Measurements from ENCODE around the gene HLA-C.
"Not testable (repeated sequence)": the region's sequence is repeated elsewhere in the genome, so short reads cannot be mapped to it uniquely, and the experiment has no call there.

HLA-C gene

DNA sequence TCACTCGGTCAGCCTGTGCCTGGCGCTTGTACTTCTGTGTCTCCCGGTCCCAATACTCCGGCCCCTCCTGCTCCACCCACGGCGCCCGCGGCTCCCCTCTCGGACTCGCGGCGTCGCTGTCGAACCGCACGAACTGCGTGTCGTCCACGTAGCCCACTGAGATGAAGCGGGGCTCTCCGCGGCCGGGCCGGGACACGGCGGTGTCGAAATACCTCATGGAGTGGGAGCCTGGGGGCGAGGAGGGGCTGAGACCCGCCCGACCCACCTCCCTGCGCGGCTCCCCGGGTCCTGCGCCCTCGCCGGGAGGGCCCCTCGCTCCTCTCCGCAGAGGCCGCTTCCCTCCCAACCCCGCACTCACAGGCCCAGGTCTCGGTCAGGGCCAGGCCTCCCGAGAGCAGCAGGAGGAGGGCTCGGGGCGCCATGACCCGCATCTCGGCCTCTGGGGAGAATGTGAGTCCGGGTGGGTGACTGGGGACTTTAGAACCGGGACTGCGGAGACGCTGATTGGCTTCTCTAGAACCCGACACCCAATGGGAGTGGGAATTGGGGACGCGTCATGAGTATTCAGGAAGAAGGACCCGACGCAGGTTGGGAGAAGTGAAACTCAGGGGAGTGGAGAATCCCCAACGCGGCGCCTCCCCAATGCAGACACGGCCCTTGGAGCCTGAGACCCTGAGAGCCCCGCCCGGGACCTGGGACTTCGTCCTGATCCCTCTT lies at the start of gene HLA-C:
Gene HLA-C (minus strand): TSS at position 452 of the 717 bp plus-strand sequence. CDS start 21 bp downstream, at position 431.
- peak; percentile 91 for DNase-seq

DNA sequence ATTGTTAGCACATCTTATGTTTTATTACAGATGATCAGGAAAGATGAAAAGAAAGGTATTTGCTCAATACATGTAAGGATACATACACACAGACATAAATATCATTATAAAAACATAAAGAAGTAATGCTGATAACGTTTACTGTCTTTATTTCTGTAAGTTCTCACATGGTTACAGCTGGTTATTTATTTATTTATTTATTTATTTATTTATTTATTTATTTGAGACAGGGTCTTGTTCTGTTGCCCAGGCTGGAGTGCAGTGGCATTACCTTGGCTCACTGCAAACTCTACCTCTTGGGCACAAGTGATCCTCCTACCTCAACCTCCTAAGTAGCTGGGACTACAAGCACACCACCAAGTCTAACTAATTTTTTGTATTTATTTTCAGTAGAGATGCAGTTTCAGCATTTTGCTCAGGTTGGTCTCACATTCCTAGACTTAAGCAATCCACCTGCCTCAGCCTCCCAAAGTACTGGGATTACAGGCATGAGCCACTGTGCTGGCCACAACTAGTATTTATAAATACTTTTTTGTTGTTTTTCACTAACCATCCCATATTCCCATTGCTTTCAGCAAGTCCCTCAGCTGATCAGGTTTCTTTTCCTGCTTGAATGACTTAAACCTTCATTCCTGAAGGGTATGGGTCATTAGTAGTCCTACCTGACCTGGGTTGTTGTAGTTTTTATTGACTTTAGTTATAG lies 49.3 kb upstream of the HLA-C start:
- no peak for DNase-seq

DNA sequence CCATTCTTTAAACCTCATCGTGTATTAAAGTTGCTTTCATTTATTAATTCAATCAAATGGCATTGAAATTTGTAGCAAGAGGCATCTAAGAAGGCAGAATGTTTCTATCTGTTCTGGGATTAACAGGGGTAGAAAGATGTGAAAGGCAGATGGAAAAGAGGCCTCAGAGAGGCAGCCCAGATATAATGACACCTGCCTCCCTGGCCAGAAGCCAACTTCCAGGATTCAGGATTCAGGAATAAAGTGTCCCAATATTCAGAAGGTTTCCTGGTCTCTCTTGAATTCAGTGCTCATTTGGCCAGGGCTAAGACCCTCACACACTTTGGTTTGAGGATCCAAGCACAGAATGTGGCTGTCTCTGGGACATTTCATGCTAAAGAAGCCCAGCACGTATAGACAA lies 45.1 kb upstream of the HLA-C start:
- no peak for DNase-seq

DNA sequence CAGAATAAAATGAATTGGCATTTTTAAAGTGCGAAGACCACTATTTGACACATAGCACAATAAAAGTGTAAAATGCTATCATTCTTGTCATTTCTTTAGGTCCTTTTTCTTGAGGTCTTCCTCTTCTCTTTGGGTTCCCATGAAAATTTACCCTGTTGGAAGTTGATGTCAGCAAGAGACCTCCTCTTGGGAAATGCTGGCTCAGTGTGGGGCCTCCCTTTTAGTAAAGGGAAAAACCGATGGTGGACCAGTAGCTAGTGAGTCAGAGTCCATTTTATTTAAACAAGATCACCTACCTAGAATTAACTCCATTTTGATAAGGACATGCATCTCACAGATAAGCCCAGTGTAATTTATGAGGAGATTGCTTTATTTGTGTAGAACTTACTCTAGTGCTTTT lies 37.7 kb upstream of the HLA-C start:
- no peak for DNase-seq

DNA sequence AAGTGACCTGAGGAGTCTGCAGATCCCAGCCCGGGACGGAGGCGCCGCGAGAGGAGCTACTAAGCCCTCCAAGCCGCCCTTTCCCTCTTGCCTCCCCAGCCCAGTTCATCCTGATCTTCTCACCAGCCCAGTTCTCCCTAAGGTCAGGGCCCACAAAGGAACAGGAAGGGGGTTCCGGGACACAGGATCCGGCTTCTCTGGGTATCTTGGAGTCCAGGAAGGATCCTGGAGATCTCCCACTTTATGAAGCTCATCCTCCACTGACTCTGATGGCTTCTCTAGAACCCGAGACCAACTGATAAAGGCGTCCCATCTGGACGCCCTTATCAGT lies 36.9 kb upstream of the HLA-C start:
- DNase-seq: no peak

DNA sequence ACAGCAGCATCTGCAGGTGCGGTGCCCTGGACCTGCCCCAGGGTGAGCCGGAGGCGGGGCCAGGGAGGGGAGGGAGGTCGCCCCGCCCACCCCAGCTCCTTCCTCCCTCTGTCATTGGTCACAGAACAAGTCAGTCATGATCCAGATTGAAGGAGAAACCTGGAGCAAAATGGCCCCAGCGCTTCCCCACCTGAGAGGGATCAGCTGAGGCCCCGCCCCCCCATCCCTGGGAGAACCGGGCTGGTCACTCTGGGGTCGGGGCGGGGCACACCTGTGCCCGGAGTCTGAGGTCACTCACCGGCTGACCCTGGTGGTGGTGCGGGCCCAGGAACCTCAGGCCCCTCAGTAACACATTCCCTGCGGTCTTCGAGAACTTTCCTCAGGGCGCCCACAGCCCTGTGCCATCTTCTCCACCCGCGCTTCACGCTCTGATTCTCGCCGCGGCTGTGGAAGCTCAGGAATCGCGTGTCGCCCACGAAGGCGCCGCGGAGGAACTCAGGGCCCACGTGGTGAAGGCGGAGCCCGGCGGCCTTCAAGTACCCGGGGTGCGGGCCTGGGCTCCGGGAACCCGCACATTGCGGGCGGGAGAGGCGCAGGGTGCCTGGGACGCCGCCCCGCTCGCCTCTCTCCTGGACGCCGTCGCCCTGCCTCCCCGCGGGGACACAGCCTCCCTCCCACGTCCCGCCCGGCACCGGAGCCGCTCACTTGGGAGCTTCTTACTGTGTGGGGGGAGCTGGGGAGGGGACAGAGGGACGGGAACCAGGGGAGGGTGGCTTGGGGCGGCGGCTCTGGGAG lies 36.4 kb upstream of the HLA-C start:
- DNase-seq: peak; percentile 72

DNA sequence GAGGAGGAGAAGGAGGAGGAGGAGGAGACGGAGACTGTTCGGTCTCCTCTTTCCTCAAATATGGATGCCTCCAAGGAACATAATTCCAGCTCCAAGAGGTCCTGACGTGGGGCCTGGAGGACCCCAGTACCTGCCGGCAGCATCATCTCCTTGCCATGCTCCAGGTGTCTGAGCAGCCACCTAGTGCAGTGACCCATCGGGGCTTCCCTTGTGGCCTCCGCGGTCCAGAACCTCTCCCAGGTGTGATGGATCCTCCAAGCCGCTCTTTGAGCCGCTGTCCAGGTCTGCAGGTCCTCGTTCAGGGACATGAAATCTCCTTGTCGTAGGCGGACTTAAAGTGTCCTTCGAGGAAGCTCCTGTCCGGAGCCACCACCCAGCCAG lies 35.8 kb upstream of the HLA-C start:
- no peak for DNase-seq

DNA sequence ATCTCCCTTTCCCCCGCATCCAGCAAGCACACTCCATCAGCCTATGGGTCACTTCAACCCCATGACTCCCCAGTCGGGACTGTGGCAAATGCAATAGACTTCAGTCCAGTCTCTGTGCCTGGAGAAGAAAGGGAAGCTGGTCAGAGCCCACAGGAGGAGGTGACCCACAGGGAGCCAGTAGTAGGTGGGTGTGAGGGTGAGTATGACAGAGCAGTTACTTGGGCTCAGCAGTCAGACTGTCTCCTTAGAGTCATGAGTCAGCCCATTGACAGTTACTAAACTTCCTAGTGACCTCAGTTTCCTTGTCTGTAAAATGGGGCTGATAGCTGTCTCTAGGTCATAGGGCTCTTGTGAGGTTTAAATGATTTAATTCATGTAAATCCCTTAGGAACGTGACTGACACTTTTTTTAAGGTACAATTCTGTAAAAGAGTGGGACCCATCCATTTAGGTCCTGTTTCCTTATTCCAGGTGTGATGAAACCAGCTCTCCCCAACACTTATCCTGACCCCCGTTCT lies 33.9 kb upstream of the HLA-C start:
- DNase-seq: no peak

DNA sequence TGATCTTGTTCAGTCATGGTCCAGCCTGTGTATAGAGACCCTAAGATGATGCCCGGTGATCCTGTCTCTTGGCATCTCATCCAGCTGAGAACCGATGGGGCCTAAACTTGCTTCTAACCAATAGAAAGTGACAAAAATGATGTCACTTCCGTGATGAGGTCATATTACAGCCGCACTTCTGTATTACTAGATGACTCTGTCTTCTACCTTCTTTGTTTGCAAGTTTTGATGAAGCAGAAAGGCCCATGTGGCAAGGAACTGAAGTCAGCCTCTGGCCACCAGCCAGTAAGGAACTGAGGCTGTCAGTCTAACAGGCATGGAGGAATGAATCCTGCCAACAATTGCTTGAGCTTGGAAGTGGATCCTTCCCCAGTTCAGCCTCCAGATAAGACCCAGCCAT lies 32.8 kb upstream of the HLA-C start:
- DNase-seq: no peak

DNA sequence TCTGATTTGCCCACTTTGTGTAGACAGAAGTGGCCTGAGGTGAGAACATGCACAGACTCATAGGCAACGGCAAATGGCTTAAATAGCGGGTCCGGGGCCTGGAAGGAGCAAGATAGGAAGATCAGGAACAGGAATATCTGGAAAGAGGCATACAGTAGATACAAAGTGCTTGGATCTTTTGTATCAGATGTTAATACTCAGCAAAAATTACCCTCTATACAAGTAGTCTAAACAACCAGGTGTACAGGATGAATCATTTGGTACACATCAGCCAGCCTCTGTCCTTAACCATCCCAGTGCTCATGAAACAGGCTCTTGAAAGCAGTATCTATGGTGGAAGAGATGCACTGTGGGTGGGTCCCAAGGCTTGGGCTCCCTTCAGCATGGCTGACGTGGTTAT lies 28.9 kb upstream of the HLA-C start:
- DNase-seq: no peak

DNA sequence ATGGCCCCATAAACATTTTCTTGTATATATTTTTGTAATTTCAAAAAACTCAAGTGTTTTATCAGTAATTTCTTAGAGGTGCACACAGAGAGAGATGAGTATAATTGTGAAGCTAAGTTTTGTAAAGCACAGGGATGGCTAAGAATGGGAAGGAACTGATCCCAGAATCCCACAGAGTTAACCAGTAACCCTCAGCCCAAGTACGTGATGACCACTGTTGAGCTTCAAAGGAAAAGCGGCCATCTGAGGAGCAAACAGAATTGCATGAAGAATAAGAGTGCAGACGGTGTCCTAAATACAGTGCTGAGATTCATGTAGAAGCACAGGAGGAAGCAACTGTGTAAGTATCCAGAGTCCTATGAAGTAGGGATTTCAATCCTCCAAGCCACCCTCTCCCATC lies 28.1 kb upstream of the HLA-C start:
- no peak for DNase-seq

DNA sequence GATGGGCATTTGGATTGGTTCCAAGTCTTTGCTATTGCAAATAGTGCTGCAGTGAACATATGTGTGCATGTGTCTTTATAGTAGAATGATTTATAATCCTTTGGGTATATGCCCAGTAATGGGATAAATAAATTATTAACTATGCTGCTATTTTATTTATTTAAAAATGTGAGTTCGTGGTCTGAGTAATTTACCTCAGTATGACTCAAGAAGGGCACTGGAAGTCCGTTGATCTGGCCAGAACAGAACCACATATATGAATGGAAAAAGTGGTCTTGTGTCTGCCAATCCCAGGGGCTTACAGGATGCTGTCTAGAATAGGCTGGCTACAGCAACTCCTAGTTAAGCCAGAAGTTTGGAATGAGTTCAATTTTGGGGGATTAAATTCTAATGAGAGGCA lies 27.6 kb upstream of the HLA-C start:
- no peak for DNase-seq

DNA sequence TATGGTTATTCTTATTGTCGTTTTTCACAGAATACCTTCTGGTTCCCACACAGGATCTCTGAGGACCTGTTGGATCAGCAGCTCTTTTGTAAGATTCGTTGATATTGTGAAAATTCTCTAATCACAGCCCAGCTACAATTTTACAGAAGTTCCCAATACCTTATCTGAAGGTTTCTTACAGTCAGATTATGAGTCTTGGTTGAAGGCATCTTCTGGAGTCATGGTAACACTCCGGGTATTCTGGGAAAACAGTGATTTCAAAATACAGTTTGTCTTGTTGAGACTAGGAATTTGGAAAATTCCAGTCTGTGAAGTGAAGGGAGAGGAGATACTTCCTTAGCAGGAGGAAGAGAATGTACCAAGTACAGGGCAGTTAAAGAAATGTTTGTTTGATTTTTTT lies 22.2 kb upstream of the HLA-C start:
- DNase-seq: no peak

DNA sequence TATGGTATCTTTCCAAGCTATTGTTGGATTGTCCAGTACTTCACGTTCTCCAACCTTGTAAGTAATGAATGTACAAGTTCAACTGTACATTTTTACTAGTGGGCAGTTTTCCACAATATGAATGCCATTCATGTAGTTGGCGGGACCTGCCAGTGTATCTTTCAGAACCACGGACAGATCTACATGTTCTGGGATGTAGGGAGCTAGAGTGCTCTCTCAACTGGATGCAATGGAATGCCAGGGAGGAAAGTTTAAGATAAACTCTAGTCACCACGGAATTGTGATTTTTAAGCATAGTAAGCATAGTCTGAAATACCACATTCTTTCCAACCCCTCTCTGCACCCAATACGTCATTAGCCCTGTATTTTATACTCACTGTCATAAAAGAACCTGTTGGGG lies 21.5 kb upstream of the HLA-C start:
- DNase-seq: no peak

DNA sequence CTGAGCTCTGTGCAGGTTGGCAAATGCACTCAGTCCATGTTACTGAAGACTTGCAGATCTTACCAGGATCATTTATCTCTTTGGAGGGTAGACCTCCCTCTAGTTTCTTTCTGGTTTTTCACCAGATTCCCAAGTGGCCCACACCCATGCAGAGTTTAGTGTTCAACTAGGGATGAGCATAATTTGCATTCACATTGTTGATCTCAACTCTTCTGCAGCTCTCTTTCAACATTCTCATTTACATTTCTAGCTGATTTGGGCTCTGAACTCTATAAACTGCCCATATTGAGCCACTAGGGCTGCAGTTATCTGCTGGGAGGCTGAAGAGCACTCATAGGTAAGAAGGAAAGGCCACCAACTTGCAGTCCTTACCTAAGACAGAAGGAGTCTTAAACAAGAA lies 17.9 kb upstream of the HLA-C start:
- no peak for DNase-seq

DNA sequence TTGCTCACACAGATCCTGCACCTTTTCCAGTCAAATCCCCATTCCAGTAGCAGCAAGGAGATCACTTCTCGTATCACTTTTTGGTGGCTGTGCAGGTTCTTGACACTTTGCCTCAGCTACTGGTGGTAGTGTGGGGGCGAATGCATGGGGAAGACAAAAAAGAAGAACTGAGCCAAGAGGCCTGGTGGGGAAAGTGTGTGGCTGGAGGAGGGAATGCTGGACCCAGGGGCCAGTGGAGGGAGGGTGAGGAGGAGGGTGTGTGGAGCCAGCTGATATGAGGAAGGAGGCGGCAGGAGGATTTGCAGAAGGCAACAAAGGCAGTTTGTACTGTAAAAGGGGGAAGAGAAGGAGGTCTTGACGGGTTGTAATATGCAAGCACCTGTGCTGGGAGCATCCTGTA lies 15.7 kb upstream of the HLA-C start:
- no peak for DNase-seq

DNA sequence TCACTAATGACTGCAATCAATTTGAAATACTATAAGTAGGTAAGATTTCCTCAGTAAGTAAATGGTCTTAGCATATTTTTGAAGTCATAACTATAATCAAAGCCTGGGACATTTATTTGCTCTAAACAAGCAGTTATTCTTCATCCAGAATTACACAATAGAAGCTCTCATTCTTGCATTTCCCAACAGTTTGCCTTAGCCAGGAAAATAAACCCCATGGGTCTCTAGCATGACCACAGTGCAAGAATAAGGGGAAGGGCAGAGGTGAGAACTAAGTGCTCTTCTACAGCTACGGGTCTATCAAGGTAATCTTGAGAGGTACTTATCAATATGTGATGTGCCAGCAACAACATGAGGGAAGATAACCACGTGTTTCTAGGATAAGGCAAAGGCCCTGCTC lies 14.1 kb upstream of the HLA-C start:
- DNase-seq: no peak

DNA sequence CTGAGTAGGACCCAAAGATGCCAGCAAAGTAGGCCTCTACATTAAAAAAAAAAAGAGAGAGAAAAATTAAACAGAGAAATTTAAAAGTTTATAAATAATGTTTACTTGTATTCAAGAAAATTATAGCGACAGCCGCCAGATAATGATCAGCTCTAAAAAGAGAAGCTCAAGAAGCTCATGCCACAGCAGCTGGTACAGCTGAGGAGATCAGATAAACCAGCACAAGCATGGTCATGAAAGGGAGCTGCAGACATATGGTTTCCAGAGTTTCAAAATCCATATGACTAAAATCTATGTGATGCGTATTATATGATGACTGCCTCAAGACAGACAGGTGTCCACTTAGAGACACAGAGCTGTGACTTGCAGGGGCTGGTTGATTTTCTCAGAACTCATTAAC lies 13.6 kb upstream of the HLA-C start:
- no peak for DNase-seq

DNA sequence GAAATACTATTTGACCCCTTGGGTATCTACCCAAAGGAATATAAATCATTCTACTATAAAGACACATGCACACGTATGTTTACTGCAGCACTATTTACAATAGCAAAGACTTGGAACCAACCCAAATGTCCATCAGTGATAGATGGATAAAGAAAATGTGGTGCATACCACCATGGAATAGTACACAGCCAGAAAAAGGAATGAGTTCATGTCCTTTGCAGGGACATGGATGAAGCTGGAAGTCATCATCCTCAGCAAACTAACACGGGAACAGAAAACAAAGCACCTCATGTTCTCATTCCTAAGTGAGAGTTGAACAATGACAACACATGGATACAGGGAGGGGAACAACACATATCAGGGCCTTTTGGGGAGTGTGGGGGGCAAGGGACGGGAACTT lies 7.8 kb upstream of the HLA-C start:
- DNase-seq: not testable (repeated sequence)

DNA sequence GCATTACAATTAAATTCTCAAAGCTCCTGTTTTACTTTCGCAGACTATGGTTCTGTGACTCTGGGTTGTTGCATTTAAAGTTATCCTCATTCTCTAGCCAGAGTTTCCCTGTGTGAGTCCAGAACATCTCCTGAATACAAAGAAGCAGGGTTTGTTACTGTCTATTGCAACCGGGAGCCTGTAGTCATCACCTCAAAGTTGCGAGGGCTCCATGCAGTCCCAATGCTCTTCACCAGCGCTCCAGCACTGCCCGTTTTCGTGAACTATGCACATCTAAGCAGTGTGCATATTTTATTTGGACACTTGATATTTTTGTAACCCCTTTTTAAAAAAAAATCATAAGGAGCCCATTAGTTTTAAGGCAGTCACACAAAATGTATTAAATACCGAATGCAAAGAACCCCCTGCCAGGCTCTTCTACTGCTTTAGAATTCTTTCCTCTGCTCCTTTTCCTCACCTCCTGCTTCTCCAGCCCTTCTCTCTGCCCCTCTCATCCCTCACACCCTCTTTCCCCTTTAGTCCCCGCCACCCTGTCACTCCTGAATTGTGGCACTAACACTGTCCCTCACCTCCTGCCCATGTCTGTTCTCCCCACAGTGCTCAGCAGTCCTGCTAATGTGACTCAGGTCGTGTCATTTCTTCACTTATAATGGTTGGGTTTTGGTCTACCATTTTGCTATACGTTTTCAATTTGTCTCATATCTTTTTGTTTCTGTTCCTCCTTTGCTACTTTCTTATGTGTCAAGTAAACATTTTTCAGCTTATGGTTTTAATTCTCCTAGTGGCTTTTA lies 1.1 kb upstream of the HLA-C start:
- DNase-seq: peak; percentile 56

DNA sequence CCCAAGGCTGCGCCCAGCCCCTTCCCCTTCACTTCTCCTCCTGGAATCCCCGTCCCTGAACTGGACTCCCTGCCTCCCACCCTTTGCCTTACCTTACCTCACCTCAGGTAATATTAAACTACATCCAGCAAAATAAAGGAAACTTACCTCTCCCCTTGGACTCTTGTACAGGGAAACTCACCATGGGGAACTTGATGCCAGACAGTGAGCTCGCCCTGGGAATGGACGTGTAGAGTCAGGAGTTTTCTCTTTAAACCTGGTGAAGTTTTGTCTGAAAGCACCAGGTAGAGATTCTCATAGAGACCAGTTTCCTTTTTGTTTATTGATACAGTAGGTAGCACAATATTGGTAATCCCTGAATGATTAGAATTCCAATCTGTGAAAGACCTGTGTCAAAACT lies 544 bp upstream of the HLA-C start:
- no peak for DNase-seq

DNA sequence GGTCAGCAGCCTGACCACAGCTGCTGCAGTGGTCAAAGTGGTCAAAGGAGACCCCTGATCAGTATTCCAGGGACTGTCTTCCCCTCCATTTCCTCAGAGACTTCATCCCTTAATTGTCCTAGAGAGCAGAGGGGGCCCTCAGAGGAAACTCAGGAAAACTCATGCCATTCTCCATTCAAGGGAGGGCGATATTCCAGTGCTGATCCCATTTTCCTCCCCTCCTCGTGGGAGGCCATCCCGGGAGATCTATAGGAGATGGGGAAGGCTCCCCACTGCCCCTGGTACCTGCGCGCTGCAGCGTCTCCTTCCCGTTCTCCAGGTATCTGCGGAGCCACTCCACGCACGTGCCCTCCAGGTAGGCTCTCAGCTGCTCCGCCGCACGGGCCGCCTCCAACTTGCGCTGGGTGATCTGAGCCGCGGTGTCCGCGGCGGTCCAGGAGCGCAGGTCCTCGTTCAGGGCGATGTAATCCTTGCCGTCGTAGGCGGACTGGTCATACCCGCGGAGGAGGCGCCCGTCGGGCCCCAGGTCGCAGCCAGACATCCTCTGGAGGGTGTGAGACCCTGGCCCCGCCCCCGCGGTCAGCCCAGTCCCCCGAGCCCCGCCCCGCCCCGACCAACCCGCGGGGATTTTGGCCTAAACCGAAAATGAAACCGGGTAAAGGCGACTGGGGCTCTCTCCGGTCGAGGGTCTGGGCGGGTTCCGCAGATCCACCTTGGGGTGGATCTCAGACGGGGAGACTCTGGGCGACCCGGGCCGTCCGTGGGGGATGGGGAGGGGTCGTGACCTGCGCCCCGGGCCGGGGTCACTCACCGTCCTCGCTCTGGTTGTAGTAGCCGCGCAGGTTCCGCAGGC lies 878 bp downstream of the HLA-C start:
- DNase-seq: peak; percentile 84

Data from stimulated activated CD8-positive, alpha-beta memory T cell treated with anti-CD3 and anti-CD28 coated beads, Interleukin-4, amount 100 ng/mL, for 48 hours (primary cell).